ENCODE measurements around the gene FOXP4. TPM values are rescaled to one million over a fixed set of nuclear protein-coding genes. Genes with fewer than 3 reads are reported as not detected.

FOXP4 gene
- total and polyA plus RNA-seq, 2 experiments from 2014 or later, result 1.1 to 3.9 TPM

DNA sequence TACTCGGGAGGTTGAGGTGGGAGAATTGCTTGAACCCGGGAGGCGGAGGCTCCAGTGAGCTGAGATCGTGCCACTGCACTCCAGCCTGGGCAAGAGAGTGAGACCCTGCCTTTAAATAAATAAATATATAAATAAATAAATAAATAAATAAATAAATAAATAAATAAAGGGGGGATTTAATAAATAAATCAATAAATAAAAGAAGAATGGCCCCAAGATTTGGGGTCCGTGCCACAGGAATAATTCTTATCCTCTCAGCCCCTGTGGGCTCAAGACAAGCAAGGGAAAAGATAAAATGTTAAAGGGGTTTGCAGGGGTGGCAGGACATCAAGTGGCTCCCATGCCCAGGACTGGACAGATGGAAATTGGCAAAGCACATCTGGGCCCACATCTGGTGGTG, 60.9 kb downstream of the FOXP4 start:
- H3K36me3 ChIP-seq (ENCODE audit: low read depth), result no peaks in the 10 kb centered on the region
- no peak overlapping the region for H2AFZ ChIP-seq
- TF ChIP-seq EZH2phosphoT487 (IDR thresholded peaks at IDR 0.05; ENCODE audit: insufficient read depth, low read depth) (no peak), EZH2 (IDR thresholded peaks at IDR 0.05; ENCODE audit: insufficient read depth, poor library complexity, severe bottlenecking) (no peak)
- in situ Hi-C loops (cut with MboI), result loop anchor here (10.0 kb wide), 1 partner anchor 68 kb away; no protein-coding TSS in a partner anchor
- H3K9ac ChIP-seq, result no peak overlapping the region
- no peak for DNase-seq
- H3K27me3 ChIP-seq (replicated peaks; ENCODE audit: insufficient read depth), result no peaks in the 10 kb centered on the region
- H3K27ac ChIP-seq, result no peak overlapping the region
- H3K4me2 ChIP-seq (ENCODE audit: unreplicated experiment), result no peak overlapping the region
- no peaks in the 10 kb centered on the region for H3F3A ChIP-seq (ENCODE audit: insufficient read depth)
- H3K79me2 ChIP-seq (ENCODE audit: insufficient read depth), result no peaks in the 10 kb centered on the region
- H3K9me3 ChIP-seq (ENCODE audit: low read depth), result no peaks in the 10 kb centered on the region
- H4K20me1 ChIP-seq (ENCODE audit: insufficient read depth), result no peaks in the 10 kb centered on the region
- H3K9me2 ChIP-seq (ENCODE audit: insufficient read depth), result no peaks in the 10 kb centered on the region
- no peaks in the 10 kb centered on the region for H3K4me1 ChIP-seq (ENCODE audit: insufficient read depth)
- WGBS, 2 experiments (ENCODE audit: low coverage in 1 of 2, low lambda C conversion rate in 2 of 2, missing lambda C conversion rate in 2 of 2), result 81 to 85% methylated on average over 5 of the region's 5 CpGs
- no peak overlapping the region for H3K4me3 ChIP-seq

DNA sequence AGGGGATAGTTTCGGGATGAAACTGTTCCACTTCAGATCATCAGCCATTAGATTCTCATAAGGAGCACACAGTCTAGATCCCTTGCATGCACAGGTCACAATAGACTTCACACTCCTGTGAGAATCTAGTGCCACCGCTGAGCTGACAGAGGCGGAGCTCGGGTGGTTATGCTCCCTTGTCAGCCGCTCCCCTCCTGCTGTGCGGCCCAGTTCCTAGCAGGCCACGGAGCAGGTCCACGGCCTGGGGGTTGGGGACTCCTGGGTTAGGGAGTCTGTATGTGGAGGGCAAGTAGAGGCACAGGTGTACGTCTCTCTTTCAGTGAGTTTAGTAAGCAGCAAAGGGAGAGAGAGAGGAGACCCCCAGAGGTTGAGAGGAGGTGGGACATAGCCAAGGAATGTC, 61.6 kb downstream of the FOXP4 start:
- H3F3A ChIP-seq (ENCODE audit: insufficient read depth), result no peaks in the 10 kb centered on the region
- H3K36me3 ChIP-seq (ENCODE audit: low read depth), result no peaks in the 10 kb centered on the region
- in situ Hi-C loops (cut with MboI), result loop anchor here (10.0 kb wide), 1 partner anchor 67 kb away; no protein-coding TSS in a partner anchor
- H3K4me3 ChIP-seq, result no peak overlapping the region
- no peaks in the 10 kb centered on the region for H3K9me2 ChIP-seq (ENCODE audit: insufficient read depth)
- no peak overlapping the region for H3K9ac ChIP-seq
- H3K79me2 ChIP-seq (ENCODE audit: insufficient read depth), result no peaks in the 10 kb centered on the region
- H3K9me3 ChIP-seq (ENCODE audit: low read depth), result no peaks in the 10 kb centered on the region
- WGBS, 2 experiments (ENCODE audit: low coverage in 1 of 2, low lambda C conversion rate in 2 of 2, missing lambda C conversion rate in 2 of 2), result 70 to 75% methylated on average over 9 of the region's 9 CpGs
- H3K4me1 ChIP-seq (ENCODE audit: insufficient read depth), result no peaks in the 10 kb centered on the region
- no peaks in the 10 kb centered on the region for H3K27me3 ChIP-seq (replicated peaks; ENCODE audit: insufficient read depth)
- H3K4me2 ChIP-seq (ENCODE audit: unreplicated experiment), result no peak overlapping the region
- H4K20me1 ChIP-seq (ENCODE audit: insufficient read depth), result no peaks in the 10 kb centered on the region
- DNase-seq, result no peak
- TF ChIP-seq EZH2phosphoT487 (IDR thresholded peaks at IDR 0.05; ENCODE audit: insufficient read depth, low read depth) (no peak), EZH2 (IDR thresholded peaks at IDR 0.05; ENCODE audit: insufficient read depth, poor library complexity, severe bottlenecking) (no peak)
- H3K27ac ChIP-seq, result no peak overlapping the region
- no peak overlapping the region for H2AFZ ChIP-seq

DNA sequence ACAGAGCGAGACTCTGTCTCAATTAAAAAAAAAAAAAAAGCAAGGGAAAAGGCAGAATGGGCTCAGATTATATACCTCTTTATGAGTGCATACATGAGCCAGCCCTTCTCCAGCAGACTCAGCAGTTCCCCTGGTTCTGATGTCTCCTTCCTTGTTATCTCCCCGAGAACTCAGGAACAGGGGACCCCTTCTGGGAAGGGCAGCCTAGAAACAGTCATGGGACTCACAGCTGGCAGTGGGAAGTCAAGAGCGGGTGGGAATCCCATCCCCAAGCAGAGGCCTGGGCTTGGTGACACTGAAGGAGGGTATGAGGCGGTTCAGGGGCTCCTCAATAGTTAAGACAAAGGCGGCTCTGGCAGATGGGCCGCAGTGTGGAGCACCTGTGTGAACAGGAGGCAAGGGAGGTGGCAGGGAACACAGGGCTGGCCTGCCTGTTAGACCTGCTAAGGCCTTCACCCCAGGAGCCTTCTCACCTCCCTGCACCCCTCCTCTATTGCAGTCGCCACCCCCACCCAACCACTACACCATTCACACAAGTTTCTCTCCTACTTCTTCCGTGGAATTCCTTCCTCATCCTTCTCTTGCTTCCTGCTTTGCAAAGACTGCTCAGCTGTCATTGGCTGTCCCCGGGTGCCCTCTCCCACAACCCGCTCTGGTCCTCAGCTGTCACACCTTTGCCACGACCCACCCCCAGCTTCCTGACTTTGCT, 62.4 kb downstream of the FOXP4 start:
- in situ Hi-C loops (cut with MboI), result loop anchor here (10.0 kb wide), 1 partner anchor 66 kb away; no protein-coding TSS in a partner anchor
- H3F3A ChIP-seq (ENCODE audit: insufficient read depth), result no peaks in the 10 kb centered on the region
- H3K36me3 ChIP-seq (ENCODE audit: low read depth), result no peaks in the 10 kb centered on the region
- no peaks in the 10 kb centered on the region for H3K4me1 ChIP-seq (ENCODE audit: insufficient read depth)
- no peak for TF ChIP-seq EZH2phosphoT487 (IDR thresholded peaks at IDR 0.05; ENCODE audit: insufficient read depth, low read depth)
- TF ChIP-seq EZH2 (IDR thresholded peaks at IDR 0.05; ENCODE audit: insufficient read depth, poor library complexity, severe bottlenecking), result no peak
- no peak overlapping the region for H3K4me3 ChIP-seq
- WGBS, 2 experiments (ENCODE audit: low coverage in 1 of 2, low lambda C conversion rate in 2 of 2, missing lambda C conversion rate in 2 of 2), result 76 to 78% methylated on average over 11 of the region's 11 CpGs
- H3K27me3 ChIP-seq (replicated peaks; ENCODE audit: insufficient read depth), result no peaks in the 10 kb centered on the region
- no peaks in the 10 kb centered on the region for H3K79me2 ChIP-seq (ENCODE audit: insufficient read depth)
- no peak for DNase-seq
- H3K4me2 ChIP-seq (ENCODE audit: unreplicated experiment), result no peak overlapping the region
- no peak overlapping the region for H3K9ac ChIP-seq
- H2AFZ ChIP-seq, result no peak overlapping the region
- no peaks in the 10 kb centered on the region for H3K9me3 ChIP-seq (ENCODE audit: low read depth)
- no peaks in the 10 kb centered on the region for H3K9me2 ChIP-seq (ENCODE audit: insufficient read depth)
- no peak overlapping the region for H3K27ac ChIP-seq
- no peaks in the 10 kb centered on the region for H4K20me1 ChIP-seq (ENCODE audit: insufficient read depth)

DNA sequence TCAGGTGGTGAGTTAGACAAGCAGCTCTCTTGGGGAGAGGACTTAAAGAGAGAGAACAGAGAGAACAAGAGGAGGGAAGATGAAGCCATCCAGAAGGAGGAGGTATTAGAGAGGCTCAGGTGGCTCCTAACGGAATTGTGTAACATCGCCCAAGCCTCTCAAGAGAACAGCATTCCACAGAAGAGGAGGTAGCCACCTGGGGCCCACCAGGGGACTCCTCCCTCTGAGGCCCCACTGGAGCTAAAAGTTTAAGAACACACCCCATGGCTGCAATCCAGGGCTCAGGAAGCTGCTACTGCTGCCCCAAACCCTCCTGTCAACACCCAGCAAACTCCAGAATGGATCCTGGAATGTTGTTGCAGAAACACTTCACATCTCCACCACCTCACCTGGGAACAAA, 68.5 kb downstream of the FOXP4 start:
- in situ Hi-C loops (cut with MboI), result no loop called here
- no peaks in the 10 kb centered on the region for H3K9me2 ChIP-seq (ENCODE audit: insufficient read depth)
- H3K9me3 ChIP-seq (ENCODE audit: low read depth), result no peaks in the 10 kb centered on the region
- H3K9ac ChIP-seq, result no peak overlapping the region
- H4K20me1 ChIP-seq (ENCODE audit: insufficient read depth), result no peaks in the 10 kb centered on the region
- H3K4me1 ChIP-seq (ENCODE audit: insufficient read depth), result no peaks in the 10 kb centered on the region
- no peaks in the 10 kb centered on the region for H3K79me2 ChIP-seq (ENCODE audit: insufficient read depth)
- H3K4me2 ChIP-seq (ENCODE audit: unreplicated experiment), result no peak overlapping the region
- H2AFZ ChIP-seq, result no peak overlapping the region
- H3K36me3 ChIP-seq (ENCODE audit: low read depth), result no peaks in the 10 kb centered on the region
- H3K4me3 ChIP-seq, result no peak overlapping the region
- DNase-seq, result no peak
- no peak overlapping the region for H3K27ac ChIP-seq
- peaks cover 6% of the 10 kb centered on the region for H3K27me3 ChIP-seq (replicated peaks; ENCODE audit: insufficient read depth)
- WGBS, 2 experiments (ENCODE audit: low coverage in 1 of 2, low lambda C conversion rate in 2 of 2, missing lambda C conversion rate in 2 of 2), result 82 to 88% methylated on average over 2 of the region's 2 CpGs
- TF ChIP-seq EZH2phosphoT487 (IDR thresholded peaks at IDR 0.05; ENCODE audit: insufficient read depth, low read depth), result no peak
- TF ChIP-seq EZH2 (IDR thresholded peaks at IDR 0.05; ENCODE audit: insufficient read depth, poor library complexity, severe bottlenecking), result no peak
- H3F3A ChIP-seq (ENCODE audit: insufficient read depth), result no peaks in the 10 kb centered on the region
